ENCODE data around the gene VRK2. TPM values are rescaled to one million over a fixed set of nuclear protein-coding genes. Genes with fewer than 3 reads are reported as not detected.

Gene VRK2
- total and polyA plus RNA-seq, 2 experiments from 2014 or later, result 19.0 to 22.5 TPM

- TF ChIP-seq, protein P1, sequence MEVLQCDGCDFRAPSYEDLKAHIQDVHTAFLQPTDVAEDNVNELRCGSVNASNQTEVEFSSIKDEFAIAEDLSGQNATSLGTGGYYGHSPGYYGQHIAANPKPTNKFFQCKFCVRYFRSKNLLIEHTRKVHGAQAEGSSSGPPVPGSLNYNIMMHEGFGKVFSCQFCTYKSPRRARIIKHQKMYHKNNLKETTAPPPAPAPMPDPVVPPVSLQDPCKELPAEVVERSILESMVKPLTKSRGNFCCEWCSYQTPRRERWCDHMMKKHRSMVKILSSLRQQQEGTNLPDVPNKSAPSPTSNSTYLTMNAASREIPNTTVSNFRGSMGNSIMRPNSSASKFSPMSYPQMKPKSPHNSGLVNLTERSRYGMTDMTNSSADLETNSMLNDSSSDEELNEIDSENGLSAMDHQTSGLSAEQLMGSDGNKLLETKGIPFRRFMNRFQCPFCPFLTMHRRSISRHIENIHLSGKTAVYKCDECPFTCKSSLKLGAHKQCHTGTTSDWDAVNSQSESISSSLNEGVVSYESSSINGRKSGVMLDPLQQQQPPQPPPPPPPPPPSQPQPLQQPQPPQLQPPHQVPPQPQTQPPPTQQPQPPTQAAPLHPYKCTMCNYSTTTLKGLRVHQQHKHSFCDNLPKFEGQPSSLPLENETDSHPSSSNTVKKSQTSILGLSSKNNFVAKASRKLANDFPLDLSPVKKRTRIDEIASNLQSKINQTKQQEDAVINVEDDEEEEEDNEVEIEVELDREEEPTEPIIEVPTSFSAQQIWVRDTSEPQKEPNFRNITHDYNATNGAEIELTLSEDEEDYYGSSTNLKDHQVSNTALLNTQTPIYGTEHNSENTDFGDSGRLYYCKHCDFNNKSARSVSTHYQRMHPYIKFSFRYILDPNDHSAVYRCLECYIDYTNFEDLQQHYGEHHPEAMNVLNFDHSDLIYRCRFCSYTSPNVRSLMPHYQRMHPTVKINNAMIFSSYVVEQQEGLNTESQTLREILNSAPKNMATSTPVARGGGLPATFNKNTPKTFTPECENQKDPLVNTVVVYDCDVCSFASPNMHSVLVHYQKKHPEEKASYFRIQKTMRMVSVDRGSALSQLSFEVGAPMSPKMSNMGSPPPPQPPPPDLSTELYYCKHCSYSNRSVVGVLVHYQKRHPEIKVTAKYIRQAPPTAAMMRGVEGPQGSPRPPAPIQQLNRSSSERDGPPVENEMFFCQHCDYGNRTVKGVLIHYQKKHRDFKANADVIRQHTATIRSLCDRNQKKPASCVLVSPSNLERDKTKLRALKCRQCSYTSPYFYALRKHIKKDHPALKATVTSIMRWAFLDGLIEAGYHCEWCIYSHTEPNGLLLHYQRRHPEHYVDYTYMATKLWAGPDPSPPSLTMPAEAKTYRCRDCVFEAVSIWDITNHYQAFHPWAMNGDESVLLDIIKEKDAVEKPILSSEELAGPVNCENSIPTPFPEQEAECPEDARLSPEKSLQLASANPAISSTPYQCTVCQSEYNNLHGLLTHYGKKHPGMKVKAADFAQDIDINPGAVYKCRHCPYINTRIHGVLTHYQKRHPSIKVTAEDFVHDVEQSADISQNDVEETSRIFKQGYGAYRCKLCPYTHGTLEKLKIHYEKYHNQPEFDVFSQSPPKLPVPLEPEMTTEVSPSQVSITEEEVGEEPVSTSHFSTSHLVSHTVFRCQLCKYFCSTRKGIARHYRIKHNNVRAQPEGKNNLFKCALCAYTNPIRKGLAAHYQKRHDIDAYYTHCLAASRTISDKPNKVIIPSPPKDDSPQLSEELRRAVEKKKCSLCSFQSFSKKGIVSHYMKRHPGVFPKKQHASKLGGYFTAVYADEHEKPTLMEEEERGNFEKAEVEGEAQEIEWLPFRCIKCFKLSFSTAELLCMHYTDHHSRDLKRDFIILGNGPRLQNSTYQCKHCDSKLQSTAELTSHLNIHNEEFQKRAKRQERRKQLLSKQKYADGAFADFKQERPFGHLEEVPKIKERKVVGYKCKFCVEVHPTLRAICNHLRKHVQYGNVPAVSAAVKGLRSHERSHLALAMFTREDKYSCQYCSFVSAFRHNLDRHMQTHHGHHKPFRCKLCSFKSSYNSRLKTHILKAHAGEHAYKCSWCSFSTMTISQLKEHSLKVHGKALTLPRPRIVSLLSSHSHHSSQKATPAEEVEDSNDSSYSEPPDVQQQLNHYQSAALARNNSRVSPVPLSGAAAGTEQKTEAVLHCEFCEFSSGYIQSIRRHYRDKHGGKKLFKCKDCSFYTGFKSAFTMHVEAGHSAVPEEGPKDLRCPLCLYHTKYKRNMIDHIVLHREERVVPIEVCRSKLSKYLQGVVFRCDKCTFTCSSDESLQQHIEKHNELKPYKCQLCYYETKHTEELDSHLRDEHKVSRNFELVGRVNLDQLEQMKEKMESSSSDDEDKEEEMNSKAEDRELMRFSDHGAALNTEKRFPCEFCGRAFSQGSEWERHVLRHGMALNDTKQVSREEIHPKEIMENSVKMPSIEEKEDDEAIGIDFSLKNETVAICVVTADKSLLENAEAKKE (CRISPR knock-in tag; IDR thresholded peaks at IDR 0.05), result no peak
- TF ChIP-seq EZH2phosphoT487 (IDR thresholded peaks at IDR 0.05; ENCODE audit: unreplicated experiment) (no peak), NANOG (IDR thresholded peaks at IDR 0.05; ENCODE audit: borderline replicate concordance) (no peak), ZNF331 (CRISPR knock-in tag; IDR thresholded peaks at IDR 0.05; ENCODE audit: low read depth) (no peak)
These were observed 13.1 kb upstream of the VRK2 start (continued) for GRCh38 chr2:58033530-58033929.

- Mint-ChIP-seq H3K27ac (no peak overlapping the region), H3K9me3 (peaks cover 5% of the 10 kb centered on the region; the same call in 2 of the 3 replicates)
- TF ChIP-seq, protein P2, sequence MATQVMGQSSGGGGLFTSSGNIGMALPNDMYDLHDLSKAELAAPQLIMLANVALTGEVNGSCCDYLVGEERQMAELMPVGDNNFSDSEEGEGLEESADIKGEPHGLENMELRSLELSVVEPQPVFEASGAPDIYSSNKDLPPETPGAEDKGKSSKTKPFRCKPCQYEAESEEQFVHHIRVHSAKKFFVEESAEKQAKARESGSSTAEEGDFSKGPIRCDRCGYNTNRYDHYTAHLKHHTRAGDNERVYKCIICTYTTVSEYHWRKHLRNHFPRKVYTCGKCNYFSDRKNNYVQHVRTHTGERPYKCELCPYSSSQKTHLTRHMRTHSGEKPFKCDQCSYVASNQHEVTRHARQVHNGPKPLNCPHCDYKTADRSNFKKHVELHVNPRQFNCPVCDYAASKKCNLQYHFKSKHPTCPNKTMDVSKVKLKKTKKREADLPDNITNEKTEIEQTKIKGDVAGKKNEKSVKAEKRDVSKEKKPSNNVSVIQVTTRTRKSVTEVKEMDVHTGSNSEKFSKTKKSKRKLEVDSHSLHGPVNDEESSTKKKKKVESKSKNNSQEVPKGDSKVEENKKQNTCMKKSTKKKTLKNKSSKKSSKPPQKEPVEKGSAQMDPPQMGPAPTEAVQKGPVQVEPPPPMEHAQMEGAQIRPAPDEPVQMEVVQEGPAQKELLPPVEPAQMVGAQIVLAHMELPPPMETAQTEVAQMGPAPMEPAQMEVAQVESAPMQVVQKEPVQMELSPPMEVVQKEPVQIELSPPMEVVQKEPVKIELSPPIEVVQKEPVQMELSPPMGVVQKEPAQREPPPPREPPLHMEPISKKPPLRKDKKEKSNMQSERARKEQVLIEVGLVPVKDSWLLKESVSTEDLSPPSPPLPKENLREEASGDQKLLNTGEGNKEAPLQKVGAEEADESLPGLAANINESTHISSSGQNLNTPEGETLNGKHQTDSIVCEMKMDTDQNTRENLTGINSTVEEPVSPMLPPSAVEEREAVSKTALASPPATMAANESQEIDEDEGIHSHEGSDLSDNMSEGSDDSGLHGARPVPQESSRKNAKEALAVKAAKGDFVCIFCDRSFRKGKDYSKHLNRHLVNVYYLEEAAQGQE (IDR thresholded peaks at IDR 0.05; ENCODE audit: unreplicated experiment), result no peak
- TF ChIP-seq, protein P1 (CRISPR knock-in tag; IDR thresholded peaks at IDR 0.05), result no peak
These were observed 11.3 kb upstream of the VRK2 start for GRCh38 chr2:58035352-58035751.

More at GRCh38 chr2:58035352-58035751, 11.3 kb upstream of the VRK2 start:
- peaks cover 11% of the 10 kb centered on the region for H3K36me3 Mint-ChIP-seq (ENCODE audit: low read depth)
- Histone ChIP-seq H3K4me1 (ENCODE audit: insufficient read depth) (0 out of 2 replicates have a peak, but pooled peaks cover 14% of the 10 kb centered on the region), H2AFZ (no peak overlapping the region), H3K4me3 (no peak overlapping the region), H3K9me2 (ENCODE audit: insufficient read depth) (no peaks in the 10 kb centered on the region), H3K27me3 (ENCODE audit: insufficient read depth) (no peaks in the 10 kb centered on the region), H3F3A (replicated peaks; ENCODE audit: low read depth) (no peaks in the 10 kb centered on the region), H3K27ac (ENCODE audit: low read depth) (no peak overlapping the region), H4K20me1 (replicated peaks; ENCODE audit: insufficient read depth) (no peaks in the 10 kb centered on the region), H3K36me3 (ENCODE audit: insufficient read depth) (no peaks in the 10 kb centered on the region), H3K79me2 (replicated peaks; ENCODE audit: insufficient read depth) (no peaks in the 10 kb centered on the region), H3K4me2 (no peak overlapping the region)
- no peak for ATAC-seq
- peaks cover 12% of the 10 kb centered on the region for H3K4me1 Mint-ChIP-seq
- H3K27me3 Mint-ChIP-seq (ENCODE audit: insufficient read depth, low read depth, poor library complexity), result no peaks in the 10 kb centered on the region
- H3K4me3 Mint-ChIP-seq, result no peak overlapping the region
- DNase-seq (ENCODE audit: low spot score), result no peak

All from GM23338 (cell line).